Smooth muscle cell (in vitro differentiated cells): Measurements from ENCODE around the gene ZNF275. TPM values are rescaled to one million over a fixed set of nuclear protein-coding genes. Genes with fewer than 3 reads are reported as not detected.

ENCODE experiments used
- DNase-seq: peaks from one replicate; lab custom pipeline; 2025; ENCODE audit not compliant: unreplicated experiment; lab: John Stamatoyannopoulos, UW
- H2AFZ ChIP-seq: fragments of 200-600 bp; sonication (generic); 2 replicates; pipeline ENCODE4 v1.6.0; 2016; ENCODE audit warnings: antibody characterized with exemption, low read depth, mild to moderate bottlenecking
- H3F3A ChIP-seq: fragments of 200-600 bp; sonication (generic); 2 replicates; pipeline ENCODE4 v1.6.0; 2017; ENCODE audit warnings: antibody characterized with exemption, low read depth
- H3K27ac ChIP-seq: fragments of 200-600 bp; sonication (generic); 2 replicates; pipeline ENCODE4 v1.5.1; 2016; ENCODE audit warnings: low read depth, mild to moderate bottlenecking
- H3K27me3 ChIP-seq: fragments of 200-600 bp; sonication (generic); 2 replicates; pipeline ENCODE4 v1.6.1; 2016; ENCODE audit warnings: low read depth, mild to moderate bottlenecking
- H3K36me3 ChIP-seq: fragments of 200-600 bp; sonication (generic); 2 replicates; pipeline ENCODE4 v1.5.1; 2016; ENCODE audit warnings: low read depth
- H3K4me1 ChIP-seq: fragments of 200-600 bp; sonication (generic); 2 replicates; pipeline ENCODE4 v1.5.1; 2016; ENCODE audit warnings: low read depth
- H3K4me2 ChIP-seq: fragments of 200-600 bp; sonication (generic); 2 replicates; pipeline ENCODE4 v1.6.0; 2016; ENCODE audit warnings: mild to moderate bottlenecking
- H3K4me3 ChIP-seq: fragments of 200-600 bp; sonication (generic); 2 replicates; pipeline ENCODE4 v1.5.1; 2016; ENCODE audit warnings: mild to moderate bottlenecking
- H3K79me2 ChIP-seq: fragments of 200-600 bp; sonication (generic); 2 replicates; pipeline ENCODE4 v1.6.0; 2016; ENCODE audit warnings: low read depth, mild to moderate bottlenecking
- H3K9ac ChIP-seq: fragments of 200-600 bp; sonication (generic); 2 replicates; pipeline ENCODE4 v1.6.0; 2016; ENCODE audit warnings: low read depth
- H3K9me3 ChIP-seq: fragments of 200-600 bp; sonication (generic); replicated peaks from 2 replicates; pipeline ENCODE4 v1.5.1; 2016; ENCODE audit warnings: low read depth
- H4K20me1 ChIP-seq: fragments of 200-600 bp; sonication (generic); 2 replicates; pipeline ENCODE4 v1.6.0; 2016; ENCODE audit warnings: low read depth
- CTCF ChIP-seq: fragments of 200-600 bp; sonication (generic); IDR thresholded peaks from 2 replicates; pipeline ENCODE4 v1.5.1; 2017; ENCODE audit warnings: borderline replicate concordance, mild to moderate bottlenecking, antibody characterized with exemption; ENCODE audit not compliant: insufficient read depth, poor library complexity, severe bottlenecking
- WGBS: methylation state at CpG from one replicate; pipeline ENCODE4 v1.1.7; 2016; ENCODE audit warnings: low lambda C conversion rate; 5-methylcytosine and 5-hydroxymethylcytosine counted together
- polyA plus RNA-seq: library from polyadenylated mRNA; unstranded; fragments of >200 nt; fragmentation: Nextera tagmentation; extraction: Ambion mirVana; gene quantifications from 2 replicates; pipeline ENCODE4 v1.2.1, GENCODE V29; 2016
- total RNA-seq: library from RNA; depleted of rRNA; stranded (reverse); fragments of >200 nt; gene quantifications from 2 replicates; pipeline ENCODE4 v1.2.3, GENCODE V29; 2014

The ZNF275 gene
- total and polyA plus RNA-seq, 2 experiments from 2014 or later: 9.7 to 17.8 TPM

GRCh38 chrX:153377727-153378126, 43.8 kb downstream of the ZNF275 start:
- H3K4me3 ChIP-seq: no peak overlapping the region
- H3K4me2 ChIP-seq: no peak overlapping the region
- H3K27ac ChIP-seq: no peak overlapping the region
- no peak overlapping the region for H3K9ac ChIP-seq
- H3F3A ChIP-seq: no peaks in the 10 kb centered on the region
- no peaks in the 10 kb centered on the region for H3K27me3 ChIP-seq
- no peak for DNase-seq
- TF ChIP-seq CTCF: no peak
- no peak overlapping the region for H2AFZ ChIP-seq
- H3K36me3 ChIP-seq: no peaks in the 10 kb centered on the region
- H3K79me2 ChIP-seq: no peaks in the 10 kb centered on the region
- WGBS: 90% methylated on average over 3 of the region's 3 CpGs
- H4K20me1 ChIP-seq: no peaks in the 10 kb centered on the region
- H3K4me1 ChIP-seq: no peaks in the 10 kb centered on the region
- no peaks in the 10 kb centered on the region for H3K9me3 ChIP-seq

- no peak for TF ChIP-seq CTCF
Measured at GRCh38 chrX:153378607-153379006, 44.7 kb downstream of the ZNF275 start.

GRCh38 chrX:153379508-153379907, 45.6 kb downstream of the ZNF275 start:
- no peak overlapping the region for H3K4me2 ChIP-seq
- no peaks in the 10 kb centered on the region for H3F3A ChIP-seq
- no peak overlapping the region for H2AFZ ChIP-seq
- TF ChIP-seq CTCF: no peak
- 88% methylated on average over 9 of the region's 9 CpGs for WGBS
- H3K4me3 ChIP-seq: no peak overlapping the region
- H3K4me1 ChIP-seq: no peaks in the 10 kb centered on the region
- no peaks in the 10 kb centered on the region for H3K27me3 ChIP-seq
- H4K20me1 ChIP-seq: no peaks in the 10 kb centered on the region
- no peak overlapping the region for H3K9ac ChIP-seq
- H3K79me2 ChIP-seq: no peaks in the 10 kb centered on the region
- H3K36me3 ChIP-seq: no peaks in the 10 kb centered on the region
- H3K27ac ChIP-seq: no peak overlapping the region
- no peak for DNase-seq
- no peaks in the 10 kb centered on the region for H3K9me3 ChIP-seq

More at GRCh38 chrX:153378607-153379006, 44.7 kb downstream of the ZNF275 start:
- no peaks in the 10 kb centered on the region for H3F3A ChIP-seq
- no peaks in the 10 kb centered on the region for H3K79me2 ChIP-seq
- no peak overlapping the region for H3K4me3 ChIP-seq
- no peak overlapping the region for H3K9ac ChIP-seq
- H2AFZ ChIP-seq: no peak overlapping the region
- no peak overlapping the region for H3K4me2 ChIP-seq
- no peak overlapping the region for H3K27ac ChIP-seq
- H4K20me1 ChIP-seq: no peaks in the 10 kb centered on the region
- no peaks in the 10 kb centered on the region for H3K4me1 ChIP-seq
- H3K9me3 ChIP-seq: no peaks in the 10 kb centered on the region
- no peak for DNase-seq
- no peaks in the 10 kb centered on the region for H3K27me3 ChIP-seq
- WGBS: 79% methylated on average over 4 of the region's 4 CpGs
- H3K36me3 ChIP-seq: no peaks in the 10 kb centered on the region

- Histone ChIP-seq H3K79me2 (no peaks in the 10 kb centered on the region), H3K4me2 (no peak overlapping the region), H3K4me1 (no peaks in the 10 kb centered on the region), H2AFZ (no peak overlapping the region), H3K36me3 (no peaks in the 10 kb centered on the region), H3F3A (no peaks in the 10 kb centered on the region), H3K9me3 (no peaks in the 10 kb centered on the region), H3K27ac (no peak overlapping the region), H3K27me3 (no peaks in the 10 kb centered on the region), H3K9ac (no peak overlapping the region), H3K4me3 (no peak overlapping the region), H4K20me1 (no peaks in the 10 kb centered on the region)
- WGBS: 65% methylated on average over 13 of the region's 13 CpGs
- TF ChIP-seq CTCF: no peak
- no peak for DNase-seq
Measured at GRCh38 chrX:153379971-153380581, 46.1 kb downstream of the ZNF275 start.
